ENCODE data around the gene MARCHF9. TPM values are rescaled to one million over a fixed set of nuclear protein-coding genes. Genes with fewer than 3 reads are reported as not detected.
"Not testable (repeated sequence)": the region's sequence is repeated elsewhere in the genome, so short reads cannot be mapped to it uniquely, and the experiment has no call there.

The MARCHF9 gene
- total RNA-seq, 2 experiments from 2014 or later: 29.2 to 31.4 TPM

GRCh38 chr12:57772429-57773322 is 17.8 kb downstream of the MARCHF9 start, which contains the start of gene EEF1AKMT3:
Gene EEF1AKMT3 (plus strand): TSS chr12:57772614. CDS start chr12:57772725, 111 bp downstream.
- no peaks in the 10 kb centered on the region for H3K27me3 Mint-ChIP-seq
- no peaks in the 10 kb centered on the region for H3K9me3 Mint-ChIP-seq
- peak within 1 kb of the TSS; percentile 92 for H3K4me3 Mint-ChIP-seq
- ChIA-PET CTCF (interaction anchor here (0.7 to 2.9 kb wide), 12 partner anchors 9 to 189 kb away, joined by 3 to 15 read pairs (median 5); partner anchors contain the start of gene TSFM), POLR2A (interaction anchor here (0.6 to 1.7 kb wide), 14 partner anchors 9 to 181 kb away, joined by 3 to 14 read pairs (median 4); partner anchors contain the start of genes CDK4, PIP4K2C, TSFM and TSPAN31)
- H3K36me3 Mint-ChIP-seq (ENCODE audit: low read depth): peaks cover 3% of the 10 kb centered on the region
- H3K4me1 Mint-ChIP-seq: peaks cover 25% of the 10 kb centered on the region
- H3K27ac Mint-ChIP-seq: peak within 1 kb of the TSS; percentile 90
- peak; percentile 57 for DNase-seq

- ChIA-PET CTCF (interaction anchor here (1.5 to 2.9 kb wide), 3 partner anchors 8 to 28 kb away, joined by 6 to 12 read pairs (median 7); partner anchors contain the start of gene TSFM), POLR2A (interaction anchor here (1.1 kb wide), 1 partner anchor 23 kb away, joined by 3 read pairs; the partner anchor contains the start of gene CDK4)
- not testable (repeated sequence) for H3K27ac Mint-ChIP-seq; H3K27me3 Mint-ChIP-seq; H3K4me3 Mint-ChIP-seq; H3K9me3 Mint-ChIP-seq; DNase-seq; H3K36me3 Mint-ChIP-seq (ENCODE audit: low read depth)
- peaks cover 34% of the 10 kb centered on the region for H3K4me1 Mint-ChIP-seq
These were observed 19.7 kb downstream of the MARCHF9 start for GRCh38 chr12:57774634-57775033.

- no peak for DNase-seq
- ChIA-PET CTCF (interaction anchor here (1.2 to 2.9 kb wide), 4 partner anchors 8 to 28 kb away, joined by 4 to 12 read pairs (median 6); partner anchors contain the start of gene TSFM), POLR2A (interaction anchor here (1.1 kb wide), 1 partner anchor 23 kb away, joined by 3 read pairs; the partner anchor contains the start of gene CDK4)
- no peak overlapping the region for H3K4me3 Mint-ChIP-seq
- H3K4me1 Mint-ChIP-seq: peaks cover 34% of the 10 kb centered on the region
- H3K36me3 Mint-ChIP-seq (ENCODE audit: low read depth): peaks cover 3% of the 10 kb centered on the region
- no peaks in the 10 kb centered on the region for H3K27me3 Mint-ChIP-seq
- H3K27ac Mint-ChIP-seq: no peak overlapping the region
- no peaks in the 10 kb centered on the region for H3K9me3 Mint-ChIP-seq
These were observed 20.1 kb downstream of the MARCHF9 start for GRCh38 chr12:57775044-57775443.

- CTCF ChIA-PET: interaction anchor here (1.2 to 2.9 kb wide), 3 partner anchors 16 to 27 kb away, joined by 4 to 12 read pairs (median 7); no protein-coding TSS in a partner anchor
- H3K36me3 Mint-ChIP-seq (ENCODE audit: low read depth): peaks cover 7% of the 10 kb centered on the region
These were observed 20.8 kb downstream of the MARCHF9 start for GRCh38 chr12:57775563-57776246.

GRCh38 chr12:57776247-57776587 is 21.3 kb downstream of the MARCHF9 start:
- Mint-ChIP-seq H3K36me3 (ENCODE audit: low read depth) (peaks cover 7% of the 10 kb centered on the region), H3K27ac (no peak overlapping the region), H3K4me1 (peaks cover 39% of the 10 kb centered on the region), H3K9me3 (no peaks in the 10 kb centered on the region), H3K4me3 (no peak overlapping the region), H3K27me3 (no peaks in the 10 kb centered on the region)
- DNase-seq: no peak
- POLR2A ChIA-PET: no interaction called here
- CTCF ChIA-PET: interaction anchor here (1.4 to 1.6 kb wide), 2 partner anchors 16 to 19 kb away, joined by 3 to 6 read pairs; no protein-coding TSS in a partner anchor

More at GRCh38 chr12:57775563-57776246, 20.8 kb downstream of the MARCHF9 start:
- H3K4me3 Mint-ChIP-seq: no peak overlapping the region
- POLR2A ChIA-PET: no interaction called here
- peaks cover 36% of the 10 kb centered on the region for H3K4me1 Mint-ChIP-seq
- no peaks in the 10 kb centered on the region for H3K27me3 Mint-ChIP-seq
- DNase-seq: no peak
- H3K27ac Mint-ChIP-seq: no peak overlapping the region
- H3K9me3 Mint-ChIP-seq: no peaks in the 10 kb centered on the region

GRCh38 chr12:57777367-57777766 is 22.5 kb downstream of the MARCHF9 start:
- POLR2A ChIA-PET: no interaction called here
- H3K27ac Mint-ChIP-seq: no peak overlapping the region
- H3K4me1 Mint-ChIP-seq: peaks cover 43% of the 10 kb centered on the region
- CTCF ChIA-PET: interaction anchor here (0.7 to 1.6 kb wide), 3 partner anchors 17 to 128 kb away, joined by 3 to 6 read pairs (median 3); no protein-coding TSS in a partner anchor
- H3K9me3 Mint-ChIP-seq: no peaks in the 10 kb centered on the region
- H3K27me3 Mint-ChIP-seq: no peaks in the 10 kb centered on the region
- peaks cover 12% of the 10 kb centered on the region for H3K36me3 Mint-ChIP-seq (ENCODE audit: low read depth)
- no peak for DNase-seq
- H3K4me3 Mint-ChIP-seq: no peak overlapping the region

GRCh38 chr12:57777911-57778310 is 23.0 kb downstream of the MARCHF9 start:
- no peak for DNase-seq
- ChIA-PET CTCF (interaction anchor here (0.9 to 4.2 kb wide), 4 partner anchors 21 to 127 kb away, joined by 3 to 39 read pairs (median 5); partner anchors contain the start of gene MARCHF9), POLR2A (no interaction called here)
- Mint-ChIP-seq H3K4me1 (peaks cover 47% of the 10 kb centered on the region), H3K36me3 (ENCODE audit: low read depth) (peaks cover 17% of the 10 kb centered on the region), H3K9me3 (no peaks in the 10 kb centered on the region), H3K27me3 (no peaks in the 10 kb centered on the region), H3K4me3 (no peak overlapping the region), H3K27ac (no peak overlapping the region)

- no peak overlapping the region for H3K27ac Mint-ChIP-seq
These were observed 24.8 kb downstream of the MARCHF9 start for GRCh38 chr12:57779736-57780135.

GRCh38 chr12:57780284-57780897 is 25.5 kb downstream of the MARCHF9 start:
- ChIA-PET CTCF (interaction anchor here (1.3 to 4.2 kb wide), 4 partner anchors 8 to 24 kb away, joined by 7 to 39 read pairs (median 10); partner anchors contain the start of genes EEF1AKMT3 and METTL1), POLR2A (interaction anchor here (1.0 to 2.0 kb wide), 3 partner anchors 8 to 118 kb away, joined by 3 to 11 read pairs (median 4); partner anchors contain the start of genes EEF1AKMT3, METTL1 and TSPAN31)
- H3K27ac Mint-ChIP-seq: peak overlapping the region; percentile 87
- H3K27me3 Mint-ChIP-seq: no peaks in the 10 kb centered on the region
- peaks cover 23% of the 10 kb centered on the region for H3K36me3 Mint-ChIP-seq (ENCODE audit: low read depth)
- H3K4me1 Mint-ChIP-seq: peaks cover 50% of the 10 kb centered on the region
- no peak for DNase-seq
- H3K4me3 Mint-ChIP-seq: no peak overlapping the region
- H3K9me3 Mint-ChIP-seq: no peaks in the 10 kb centered on the region

More at GRCh38 chr12:57779736-57780135, 24.8 kb downstream of the MARCHF9 start:
- Mint-ChIP-seq H3K4me1 (peaks cover 50% of the 10 kb centered on the region), H3K4me3 (no peak overlapping the region), H3K36me3 (ENCODE audit: low read depth) (peaks cover 23% of the 10 kb centered on the region), H3K27me3 (no peaks in the 10 kb centered on the region), H3K9me3 (no peaks in the 10 kb centered on the region)
- POLR2A ChIA-PET: interaction anchor here (1.0 kb wide), 1 partner anchor 35 kb away, joined by 3 read pairs; the partner anchor contains the start of gene TSPAN31
- no peak for DNase-seq
- CTCF ChIA-PET: interaction anchor here (0.7 to 4.2 kb wide), 3 partner anchors 20 to 277 kb away, joined by 4 to 39 read pairs (median 7); no protein-coding TSS in a partner anchor

GRCh38 chr12:57781244-57781643 is 26.3 kb downstream of the MARCHF9 start:
- CTCF ChIA-PET: interaction anchor here (0.7 to 4.2 kb wide), 14 partner anchors 9 to 155 kb away, joined by 3 to 39 read pairs (median 4); partner anchors contain the start of genes CDK4, CTDSP2, CYP27B1 and EEF1AKMT3
- Mint-ChIP-seq H3K36me3 (ENCODE audit: low read depth) (peaks cover 27% of the 10 kb centered on the region), H3K27me3 (no peaks in the 10 kb centered on the region), H3K9me3 (no peaks in the 10 kb centered on the region), H3K4me1 (peaks cover 47% of the 10 kb centered on the region), H3K27ac (peak overlapping the region; percentile 87), H3K4me3 (peak overlapping the region; percentile 0)
- no peak for DNase-seq
- POLR2A ChIA-PET: interaction anchor here (0.7 to 2.0 kb wide), 8 partner anchors 9 to 118 kb away, joined by 3 to 11 read pairs (median 4); partner anchors contain the start of genes CDK4, CTDSP2, EEF1AKMT3 and METTL1

GRCh38 chr12:57781801-57782200 is 26.9 kb downstream of the MARCHF9 start:
- Mint-ChIP-seq H3K27ac (peak overlapping the region; percentile 87), H3K4me1 (peaks cover 47% of the 10 kb centered on the region), H3K27me3 (no peaks in the 10 kb centered on the region), H3K36me3 (ENCODE audit: low read depth) (peaks cover 30% of the 10 kb centered on the region), H3K9me3 (no peaks in the 10 kb centered on the region), H3K4me3 (peak overlapping the region; percentile 0)
- no peak for DNase-seq
- POLR2A ChIA-PET: interaction anchor here (0.7 to 2.0 kb wide), 7 partner anchors 10 to 117 kb away, joined by 3 to 11 read pairs (median 4); partner anchors contain the start of genes CDK4, CTDSP2, EEF1AKMT3 and METTL1
- CTCF ChIA-PET: interaction anchor here (0.7 to 4.2 kb wide), 14 partner anchors 9 to 154 kb away, joined by 3 to 39 read pairs (median 4); partner anchors contain the start of genes CDK4, CTDSP2, CYP27B1 and EEF1AKMT3
